Thoracic aorta (tissue), 2 donors: ENCODE data around the gene OR52H1. TPM values are rescaled to one million over a fixed set of nuclear protein-coding genes. Genes with fewer than 3 reads are reported as not detected.

Source experiments
- ATAC-seq: fragments of 150-250 bp; one replicate; pipeline ENCODE4 v1.8.0; 2017; ENCODE audit warnings: low read depth; ENCODE audit not compliant: insufficient number of reproducible peaks, low FRiP score
- DNase-seq: peaks from one replicate; pipeline ENCODE4 v3.0.0-alpha.2; 2020; ENCODE audit warnings: low spot score
- H3K27ac ChIP-seq, 2 donors: fragments of 200-600 bp; sonication (generic); 1 replicate in 1 of 2; 2 replicates in 1 of 2; pipeline ENCODE4 v1.5.1; 2016; ENCODE audit warnings: mild to moderate bottlenecking in 2 of 2, moderate library complexity in 2 of 2
- H3K27me3 ChIP-seq: fragments of 200-600 bp; sonication (generic); replicated peaks from 2 replicates; pipeline ENCODE4 v1.6.0; 2016; ENCODE audit warnings: mild to moderate bottlenecking; ENCODE audit not compliant: insufficient read depth
- H3K36me3 ChIP-seq: fragments of 200-600 bp; sonication (generic); one replicate; pipeline ENCODE4 v1.5.1; 2016
- H3K4me1 ChIP-seq, 2 donors: fragments of 200-600 bp; sonication (generic); 1 replicate in 1 of 2; 2 replicates in 1 of 2; pipeline versions ENCODE4 v1.5.1 to v1.6.0; 2016; ENCODE audit warnings: low read depth in 2 of 2, mild to moderate bottlenecking in 1 of 2; ENCODE audit not compliant: control insufficient read depth in 1 of 2
- H3K4me3 ChIP-seq: fragments of 200-600 bp; sonication (generic); 2 replicates; pipeline ENCODE4 v1.5.1; 2016; ENCODE audit warnings: mild to moderate bottlenecking
- H3K9me3 ChIP-seq: fragments of 200-600 bp; sonication (generic); 2 replicates; pipeline ENCODE4 v1.5.1; 2016
- total RNA-seq, 2 donors: library from RNA; depleted of rRNA; stranded (reverse); fragments of >200 nt; gene quantifications; one replicate each; pipeline versions ENCODE4 v1.1.0 to v1.2.3, GENCODE V29; 2016
- TF ChIP-seq, protein P1 (sequence below): fragments of 200-600 bp; sonication (generic); IDR thresholded peaks from one replicate; pipeline ENCODE4 v1.5.1; 2019; ENCODE audit warnings: antibody characterized with exemption

OR52H1 gene
- total RNA-seq, 2 donors from 2014 or later = 0.81 to 2.0 TPM

- TF ChIP-seq, protein P1, sequence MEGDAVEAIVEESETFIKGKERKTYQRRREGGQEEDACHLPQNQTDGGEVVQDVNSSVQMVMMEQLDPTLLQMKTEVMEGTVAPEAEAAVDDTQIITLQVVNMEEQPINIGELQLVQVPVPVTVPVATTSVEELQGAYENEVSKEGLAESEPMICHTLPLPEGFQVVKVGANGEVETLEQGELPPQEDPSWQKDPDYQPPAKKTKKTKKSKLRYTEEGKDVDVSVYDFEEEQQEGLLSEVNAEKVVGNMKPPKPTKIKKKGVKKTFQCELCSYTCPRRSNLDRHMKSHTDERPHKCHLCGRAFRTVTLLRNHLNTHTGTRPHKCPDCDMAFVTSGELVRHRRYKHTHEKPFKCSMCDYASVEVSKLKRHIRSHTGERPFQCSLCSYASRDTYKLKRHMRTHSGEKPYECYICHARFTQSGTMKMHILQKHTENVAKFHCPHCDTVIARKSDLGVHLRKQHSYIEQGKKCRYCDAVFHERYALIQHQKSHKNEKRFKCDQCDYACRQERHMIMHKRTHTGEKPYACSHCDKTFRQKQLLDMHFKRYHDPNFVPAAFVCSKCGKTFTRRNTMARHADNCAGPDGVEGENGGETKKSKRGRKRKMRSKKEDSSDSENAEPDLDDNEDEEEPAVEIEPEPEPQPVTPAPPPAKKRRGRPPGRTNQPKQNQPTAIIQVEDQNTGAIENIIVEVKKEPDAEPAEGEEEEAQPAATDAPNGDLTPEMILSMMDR = no peak
- no peak for ATAC-seq
- no peak overlapping the region for H3K27ac ChIP-seq
- H3K36me3 ChIP-seq = no peaks in the 10 kb centered on the region
- H3K27me3 ChIP-seq = no peaks in the 10 kb centered on the region
- DNase-seq = no peak
- H3K4me1 ChIP-seq = no peaks in the 10 kb centered on the region
- no peak overlapping the region for H3K4me3 ChIP-seq
- no peaks in the 10 kb centered on the region for H3K9me3 ChIP-seq
Observed at GRCh38 chr11:5524756-5525155, 23.6 kb downstream of the OR52H1 start.

- Histone ChIP-seq H3K36me3 (no peaks in the 10 kb centered on the region), H3K27me3 (no peaks in the 10 kb centered on the region), H3K9me3 (no peaks in the 10 kb centered on the region), H3K4me3 (no peak overlapping the region), H3K27ac (no peak overlapping the region), H3K4me1 (no peaks in the 10 kb centered on the region)
- DNase-seq (no peak), ATAC-seq (no peak)
- TF ChIP-seq, protein P1 = no peak
Observed at GRCh38 chr11:5522308-5522707, 26.0 kb downstream of the OR52H1 start.

DNA sequence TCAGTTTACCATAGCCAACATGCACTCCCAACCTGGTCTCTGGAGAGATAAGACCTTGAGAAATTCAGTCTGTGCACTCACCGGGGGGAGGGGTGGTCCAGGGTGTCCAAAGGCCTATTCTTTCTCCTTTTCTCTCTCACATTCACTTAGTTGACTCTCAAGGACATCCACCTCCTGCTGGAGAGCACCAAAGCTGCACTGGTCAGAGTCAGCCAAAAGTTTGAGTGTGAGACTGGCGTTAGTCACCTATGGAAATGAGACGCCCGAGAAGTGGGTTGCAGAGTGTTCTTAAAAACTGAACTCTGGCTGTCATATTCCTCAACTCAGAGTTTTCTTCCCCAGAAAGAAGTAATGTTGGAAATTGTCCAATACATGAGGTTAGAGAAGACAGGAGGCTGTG is 26.8 kb downstream of the OR52H1 start:
- Histone ChIP-seq H3K36me3 (no peaks in the 10 kb centered on the region), H3K4me3 (no peak overlapping the region), H3K4me1 (no peaks in the 10 kb centered on the region), H3K27ac (no peak overlapping the region), H3K9me3 (no peaks in the 10 kb centered on the region), H3K27me3 (no peaks in the 10 kb centered on the region)
- TF ChIP-seq, protein P1 = no peak
- no peak for ATAC-seq
- DNase-seq = no peak

- Histone ChIP-seq H3K27ac (no peak within 1 kb of the TSS), H3K36me3 (no peaks in the 10 kb centered on the region), H3K4me3 (no peak within 1 kb of the TSS), H3K27me3 (no peaks in the 10 kb centered on the region), H3K4me1 (no peaks in the 10 kb centered on the region), H3K9me3 (no peaks in the 10 kb centered on the region)
- TF ChIP-seq, protein P1 = no peak
- DNase-seq (no peak), ATAC-seq (no peak)
Observed at GRCh38 chr11:5516599-5516998, 31.7 kb downstream of the OR52H1 start, which contains the start of gene UBQLNL. UBQLNL (minus strand) TSS chr11:5516699; CDS start chr11:5516441, 258 bp downstream.

- Histone ChIP-seq H3K36me3 (no peaks in the 10 kb centered on the region), H3K4me1 (no peaks in the 10 kb centered on the region), H3K4me3 (no peak overlapping the region), H3K27ac (no peak overlapping the region), H3K27me3 (no peaks in the 10 kb centered on the region), H3K9me3 (no peaks in the 10 kb centered on the region)
- DNase-seq (no peak), ATAC-seq (no peak)
- TF ChIP-seq, protein P1 = no peak
Observed at GRCh38 chr11:5514841-5515240, 33.5 kb downstream of the OR52H1 start.
